Endothelial cell of umbilical vein (primary cell): ENCODE measurements around the gene ZMYM1. TPM values are rescaled to one million over a fixed set of nuclear protein-coding genes. Genes with fewer than 3 reads are reported as not detected.

ENCODE experiments used
- BruUV-seq: library from RNA; stranded (reverse); fragments of 400-500 nt; replicated peaks from 2 replicates; lab custom pipeline; 2021; lab: Mats Ljungman, UMichigan
- CTCF ChIA-PET: fragments of 300-600, 350-600 bp; sonication (Branson Sonifier 250); formaldehyde crosslinking; loops from one replicate; lab custom pipeline; 2021; ENCODE audit warnings: antibody characterized with exemption, inconsistent platforms; lab: Charles Lee
- POLR2A ChIA-PET: fragments of 300-600, 350-600 bp; sonication (Branson Sonifier 250); formaldehyde crosslinking; loops from one replicate; lab custom pipeline; 2021; ENCODE audit warnings: antibody characterized with exemption, inconsistent platforms; lab: Charles Lee
- DNase-seq: peaks from one replicate; pipeline ENCODE4 v3.0.0-alpha.2; 2011; ENCODE audit warnings: low read depth, low spot score
- FAIRE-seq: peaks from 2 replicates; lab custom pipeline; 2011; peaks lifted over from hg19 to GRCh38; lab: Jason Lieb, UNC
- H2AFZ ChIP-seq: 2 replicates; pipeline ENCODE4 v1.6.0; 2012; ENCODE audit warnings: low read depth, low read length, control low read depth, inconsistent platforms
- H3K27ac ChIP-seq: 2 replicates; pipeline ENCODE4 v1.5.1; 2011; ENCODE audit warnings: low read depth, mild to moderate bottlenecking, control low read depth, low read length, moderate library complexity; ENCODE audit not compliant: insufficient read depth
- H3K27me3 ChIP-seq, 2 experiments: 2 replicates each; pipeline versions ENCODE4 v1.6.0 to v1.6.1; 2011; ENCODE audit warnings: low read length in 2 of 2, mixed read lengths in 1 of 2; ENCODE audit not compliant: control insufficient read depth in 2 of 2, insufficient read depth in 2 of 2
- H3K36me3 ChIP-seq, 2 experiments: 2 replicates in 1 of 2; 3 replicates in 1 of 2; pipeline ENCODE4 v1.5.1; 2011; ENCODE audit warnings: low read length in 2 of 2, mild to moderate bottlenecking in 1 of 2, moderate library complexity in 1 of 2; ENCODE audit not compliant: control insufficient read depth in 2 of 2, insufficient read depth in 2 of 2; ENCODE audit errors: extremely low read depth in 1 of 2
- H3K4me1 ChIP-seq: 3 replicates; pipeline ENCODE4 v1.5.1; 2011; ENCODE audit warnings: mild to moderate bottlenecking, low read length; ENCODE audit not compliant: control insufficient read depth, insufficient read depth; ENCODE audit errors: extremely low read depth
- H3K4me2 ChIP-seq: 2 replicates; pipeline ENCODE4 v1.6.1; 2011; ENCODE audit warnings: low read length, control low read depth, mixed read lengths; ENCODE audit not compliant: insufficient read depth
- H3K4me3 ChIP-seq, 3 experiments: fragments of 200-600 bp in 1 of 3; sonication (generic), shearing (Covaris generic) in 1 of 3; replicated peaks in 1 of 3; 2 replicates each; pipeline ENCODE4 v1.5.1; 2011 to 2016; ENCODE audit warnings: control low read depth in 3 of 3, low read length in 3 of 3, mild to moderate bottlenecking in 2 of 3, inconsistent platforms in 1 of 3, low read depth in 1 of 3, moderate library complexity in 1 of 3; ENCODE audit not compliant: insufficient read depth in 1 of 3
- H3K79me2 ChIP-seq: 2 replicates; pipeline ENCODE4 v1.6.0; 2012; ENCODE audit warnings: low read length, inconsistent platforms; ENCODE audit not compliant: control insufficient read depth, insufficient read depth
- H3K9ac ChIP-seq: replicated peaks from 2 replicates; pipeline ENCODE3; 2011; ENCODE audit warnings: low read length, control low read depth; ENCODE audit not compliant: insufficient read depth; ENCODE audit errors: extremely low read depth
- H3K9me1 ChIP-seq: replicated peaks from 3 replicates; pipeline ENCODE4 v1.6.0; 2011; ENCODE audit warnings: mild to moderate bottlenecking, low read length; ENCODE audit not compliant: control insufficient read depth, insufficient read depth; ENCODE audit errors: extremely low read depth
- H3K9me3 ChIP-seq: replicated peaks from 2 replicates; pipeline ENCODE4 v1.5.1; 2012; ENCODE audit warnings: low read length, inconsistent platforms; ENCODE audit not compliant: control insufficient read depth, insufficient read depth
- H4K20me1 ChIP-seq: replicated peaks from 2 replicates; pipeline ENCODE3; 2011; ENCODE audit warnings: mild to moderate bottlenecking, low read length; ENCODE audit not compliant: control insufficient read depth, insufficient read depth; ENCODE audit errors: extremely low read depth
- CTCF ChIP-seq, 2 donors: IDR thresholded peaks; 1 replicate in 1 of 2; 2 replicates in 1 of 2; pipeline ENCODE4 v1.5.1; 2011; ENCODE audit warnings: low read length in 2 of 2, mild to moderate bottlenecking in 2 of 2, moderate library complexity in 2 of 2, control low read depth in 1 of 2, inconsistent platforms in 1 of 2, low read depth in 1 of 2; ENCODE audit not compliant: insufficient read depth in 1 of 2; ENCODE audit errors: extremely low read depth in 1 of 2
- EZH2 ChIP-seq: IDR thresholded peaks from 2 replicates; pipeline ENCODE4 v1.6.1; 2012; ENCODE audit warnings: borderline replicate concordance, low read depth, mild to moderate bottlenecking, moderate library complexity, low read length, inconsistent platforms; ENCODE audit not compliant: severe bottlenecking
- FOS ChIP-seq: IDR thresholded peaks from 2 replicates; pipeline ENCODE4 v1.6.1; 2011; ENCODE audit warnings: mild to moderate bottlenecking, low read length, moderate library complexity, borderline replicate concordance; ENCODE audit not compliant: insufficient read depth
- GATA2 ChIP-seq: IDR thresholded peaks from 2 replicates; pipeline ENCODE4 v1.7.0; 2011; ENCODE audit warnings: low read depth, mild to moderate bottlenecking, moderate library complexity, mixed read lengths, low read length; ENCODE audit not compliant: insufficient read length, insufficient read depth
- JUN ChIP-seq: IDR thresholded peaks from 2 replicates; pipeline ENCODE4 v1.6.1; 2011; ENCODE audit warnings: borderline replicate concordance, low read depth; ENCODE audit not compliant: insufficient read length, insufficient read depth
- MAX ChIP-seq: IDR thresholded peaks from 2 replicates; pipeline ENCODE4 v1.6.1; 2011; ENCODE audit not compliant: insufficient read depth, insufficient read length
- MYC ChIP-seq: IDR thresholded peaks from one replicate; pipeline ENCODE4 v1.6.1; 2011; ENCODE audit warnings: mild to moderate bottlenecking, low read depth, low read length
- POLR2A ChIP-seq: IDR thresholded peaks from 2 replicates; pipeline ENCODE4 v1.6.1; 2012; ENCODE audit warnings: low read depth, mild to moderate bottlenecking, control low read depth, low read length
- POLR2AphosphoS5 ChIP-seq: IDR thresholded peaks from 2 replicates; pipeline ENCODE4 v1.6.1; 2012; ENCODE audit warnings: low read depth, mild to moderate bottlenecking, control low read depth, low read length, moderate library complexity; ENCODE audit not compliant: insufficient read depth
- dilution Hi-C: fragments of 300-500 bp; cut with MboI; formaldehyde crosslinking; loops from one replicate; pipeline ENCODE4 v1.15.0; 2019; ENCODE audit warnings: low sequenced_read_pairs; ENCODE audit not compliant: extremely low pct_ligation_motif_present
- intact Hi-C: fragments of 100-400 bp; cut with micrococcal nuclease; formaldehyde crosslinking; loops from one replicate; pipeline ENCODE4 v1.10.0; 2022
- polyA plus RNA-seq, 4 experiments: library from polyadenylated mRNA; depleted of rRNA in 3 of 4; stranded (reverse) in 3 of 4; unstranded in 1 of 4; fragments of >200 nt; gene quantifications; 2 replicates each; pipeline versions ENCODE4 v1.2.1 to v1.2.3, GENCODE V29; 2011 to 2012; ENCODE audit warnings: missing spikeins in 1 of 4
- total RNA-seq: library from RNA; stranded (reverse); gene quantifications from 2 replicates; pipeline ENCODE4 v1.2.3, GENCODE V29; 2021

Gene ZMYM1
- total and polyA plus RNA-seq, 2 donors (not counting 3 experiments of a cell fraction or from before 2014, with no cell fraction given), result 5.8 to 21.4 TPM

DNA sequence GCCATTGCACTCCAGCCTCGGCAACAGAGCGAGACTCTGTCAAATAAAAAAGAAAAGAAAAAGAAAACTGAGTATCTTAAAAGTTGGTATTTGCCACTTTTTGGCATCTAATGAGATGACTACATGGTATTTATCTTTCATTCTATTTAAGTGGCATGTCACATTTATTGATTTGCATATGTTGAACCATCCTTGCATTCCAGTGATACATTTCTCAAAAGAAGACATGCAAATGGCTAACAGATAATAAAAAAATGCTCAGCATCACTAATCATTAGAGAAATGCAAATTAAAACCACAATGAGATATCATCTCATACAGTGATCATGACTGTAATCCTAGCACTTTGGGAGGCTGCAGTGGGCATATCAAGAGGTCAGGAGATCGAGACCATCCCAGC is 85.7 kb downstream of the ZMYM1 start:
- CTCF ChIA-PET, result no interaction called here
- POLR2A ChIA-PET, result no interaction called here

More for the DNA sequence above, 85.7 kb downstream of the ZMYM1 start:
- intact Hi-C loops (no loop called here), dilution Hi-C loops (loop anchor here (25.0 kb wide), 1 partner anchor 178 kb away; the partner anchor contains the start of gene TMEM35B)
- no peak for TF ChIP-seq GATA2
- TF ChIP-seq MAX, result no peak
- no peak for TF ChIP-seq CTCF (IDR thresholded peaks at IDR 0.05; ENCODE audit: extremely low read depth in 1 of 2, insufficient read depth in 1 of 2, low read depth in 1 of 2, low read length in 2 of 2)
- no peak for TF ChIP-seq JUN
- no peak for TF ChIP-seq FOS
- TF ChIP-seq MYC, result no peak
- no peak for TF ChIP-seq POLR2A
- TF ChIP-seq POLR2AphosphoS5, result no peak
- TF ChIP-seq EZH2, result no peak
- no peaks in the 10 kb centered on the region for H3K79me2 ChIP-seq
- no peak overlapping the region for H3K9ac ChIP-seq
- no TSS peak for BruUV-seq
- no peak overlapping the region for H3K27ac ChIP-seq
- FAIRE-seq (no peak), DNase-seq (no peak)
- H3K9me3 ChIP-seq, result no peaks in the 10 kb centered on the region
- no peaks in the 10 kb centered on the region for H3K27me3 ChIP-seq
- H2AFZ ChIP-seq, result no peak overlapping the region
- no peaks in the 10 kb centered on the region for H3K4me1 ChIP-seq
- no peak overlapping the region for H3K4me2 ChIP-seq
- H3K9me1 ChIP-seq, result no peaks in the 10 kb centered on the region
- no peaks in the 10 kb centered on the region for H3K36me3 ChIP-seq
- no peak overlapping the region for H3K4me3 ChIP-seq
- no peaks in the 10 kb centered on the region for H4K20me1 ChIP-seq

Other genes with a start within 250 kb of the ZMYM1 start
- 54.7 and 66.2 TPM in 2 replicates for gene SMIM12, start 219.6 kb upstream of the ZMYM1 start, total RNA-seq
- gene SMIM12, start 219.6 kb upstream of the ZMYM1 start, polyA plus RNA-seq, result 85.9 TPM in 2 replicates
- 0.12 and 0.20 TPM in 2 replicates for gene DLGAP3, start 149.7 kb upstream of the ZMYM1 start, total RNA-seq
- gene DLGAP3, start 149.7 kb upstream of the ZMYM1 start, polyA plus RNA-seq, result 0.03 and 0.04 TPM in 2 replicates
- gene TMEM35B, start 94.0 kb upstream of the ZMYM1 start, total RNA-seq, result 18.7 and 19.1 TPM in 2 replicates
- 40.5 and 46.2 TPM in 2 replicates for gene TMEM35B, start 94.0 kb upstream of the ZMYM1 start, polyA plus RNA-seq
- 15.6 and 17.2 TPM in 2 replicates for gene ZMYM6, start 47.4 kb upstream of the ZMYM1 start, total RNA-seq
- gene ZMYM6, start 47.4 kb upstream of the ZMYM1 start, polyA plus RNA-seq, result 5.2 and 6.4 TPM in 2 replicates
- gene SFPQ, start 113.8 kb downstream of the ZMYM1 start, total RNA-seq, result 413 and 415 TPM in 2 replicates
- gene SFPQ, start 113.8 kb downstream of the ZMYM1 start, polyA plus RNA-seq, result 100 and 104 TPM in 2 replicates
- 61.2 and 65.0 TPM in 2 replicates for gene ZMYM4, start 189.3 kb downstream of the ZMYM1 start, total RNA-seq
- gene ZMYM4, start 189.3 kb downstream of the ZMYM1 start, polyA plus RNA-seq, result 13.5 and 15.3 TPM in 2 replicates